Right lobe of liver (tissue), 6 donors: ENCODE results near the gene ADCY5. TPM values are rescaled to one million over a fixed set of nuclear protein-coding genes. Genes with fewer than 3 reads are reported as not detected.

Experiments used
- ATAC-seq, 4 donors: fragments of 200-7000 bp; cut with Tn5 transposase; one replicate each; pipeline ENCODE4 v1.9.1; 2020; ENCODE audit warnings: mild to moderate bottlenecking in 4 of 4, moderate library complexity in 4 of 4
- DNase-seq, 3 donors: peaks; one replicate each; pipeline ENCODE4 v3.0.0-alpha.2; 2020
- H3K27ac ChIP-seq, 3 donors: fragments of 200-600 bp; one replicate each; pipeline ENCODE4 v1.8.0; 2022
- H3K27me3 ChIP-seq, 2 donors: fragments of 200-600 bp; one replicate each; pipeline ENCODE4 v1.8.0; 2022
- H3K36me3 ChIP-seq, 4 donors: fragments of 200-600 bp; sonication (generic) in 1 of 4; one replicate each; pipeline versions ENCODE4 v1.5.1 to v1.8.0; 2017 to 2022; ENCODE audit warnings: control low read depth in 1 of 4
- H3K4me1 ChIP-seq, 4 donors: fragments of 200-600 bp; sonication (generic) in 1 of 4; one replicate each; pipeline versions ENCODE4 v1.5.1 to v1.8.0; 2017 to 2022; ENCODE audit warnings: control low read depth in 1 of 4
- H3K4me3 ChIP-seq, 3 donors: fragments of 200-600 bp; one replicate each; pipeline ENCODE4 v1.8.0; 2022
- H3K9me3 ChIP-seq, 4 donors: fragments of 200-600 bp; sonication (generic) in 1 of 4; one replicate each; pipeline versions ENCODE4 v1.5.1 to v1.8.0; 2017 to 2022; ENCODE audit warnings: control low read depth in 1 of 4
- POLR2A ChIP-seq: fragments of 450-650 bp; IDR thresholded peaks from one replicate; pipeline ENCODE4 v1.6.1; 2017; ENCODE audit warnings: antibody characterized with exemption, mild to moderate bottlenecking
- WGBS: methylation state at CpG from one replicate; pipeline ENCODE4 v1.1.6; 2018; ENCODE audit warnings: low coverage, low lambda C conversion rate; ENCODE audit not compliant: insufficient coverage; ENCODE audit errors: missing lambda C conversion rate; 5-methylcytosine and 5-hydroxymethylcytosine counted together
- intact Hi-C, 2 donors: fragments of 100-400 bp; cut with DNase I; formaldehyde crosslinking; loops; one replicate each; pipeline versions ENCODE4 v1.11.2 to v1.14.1; 2022
- total RNA-seq, 6 experiments: library from RNA; depleted of rRNA in 2 of 6; stranded (reverse); fragments of >200 nt in 2 of 6; fragmentation: NEBNext Ultra II Directional in 3 of 6; extraction: Animal tissue kit (Norgen Biotek cat#: 25700) in 3 of 6; gene quantifications; one replicate each; pipeline versions ENCODE4 v1.1.0 to v1.2.4, GENCODE V29; 2016 to 2023
- TF ChIP-seq, protein P1 (sequence below), 4 donors: fragments of 200-600 bp in 3 of 4; fragments of 450-650 bp in 1 of 4; IDR thresholded peaks; one replicate each; pipeline versions ENCODE4 v1.5.1 to v1.8.0; 2016 to 2022; ENCODE audit warnings: antibody characterized with exemption in 4 of 4, mild to moderate bottlenecking in 2 of 4
- donor health status: DM: no; HTN: yes; CAD: no.
- donor health status: DM: no; HTN: no; CAD: no.
- donor health status: DM: no; HTN: no; CAD: no.
- donor health status: DM: no; HTN: yes; CAD: no.
- donor health status: DM: no; HTN: yes; CAD: no.

Gene ADCY5
- total RNA-seq, 6 experiments from 2014 or later = 1.9 to 3.7 (median 2.7) TPM

DNA sequence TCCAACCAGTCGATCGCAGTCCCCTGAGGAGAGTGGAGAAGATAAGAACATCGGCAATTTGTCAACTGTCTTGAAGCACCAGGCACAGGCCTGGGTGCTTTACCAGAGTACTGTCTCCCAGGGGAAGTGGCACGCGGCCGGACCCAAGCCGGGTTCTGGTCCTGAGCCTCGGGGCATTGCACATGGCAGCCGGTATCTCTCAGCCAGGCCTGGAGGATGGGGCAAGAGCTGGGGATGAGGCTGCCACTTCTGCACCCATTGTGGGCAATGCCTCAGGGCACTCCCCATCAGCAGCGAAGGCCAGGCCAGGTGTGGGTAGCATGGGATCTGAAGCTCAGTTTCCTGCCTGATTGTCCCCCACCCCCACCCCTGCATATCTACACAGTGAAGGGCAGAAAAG lies 77.5 kb downstream of the ADCY5 start:
- H3K36me3 ChIP-seq = no peaks in the 10 kb centered on the region
- no peak for DNase-seq
- WGBS = 65% methylated on average over 3 of the region's 10 CpGs
- H3K27ac ChIP-seq = no peak overlapping the region
- TF ChIP-seq, protein P1, sequence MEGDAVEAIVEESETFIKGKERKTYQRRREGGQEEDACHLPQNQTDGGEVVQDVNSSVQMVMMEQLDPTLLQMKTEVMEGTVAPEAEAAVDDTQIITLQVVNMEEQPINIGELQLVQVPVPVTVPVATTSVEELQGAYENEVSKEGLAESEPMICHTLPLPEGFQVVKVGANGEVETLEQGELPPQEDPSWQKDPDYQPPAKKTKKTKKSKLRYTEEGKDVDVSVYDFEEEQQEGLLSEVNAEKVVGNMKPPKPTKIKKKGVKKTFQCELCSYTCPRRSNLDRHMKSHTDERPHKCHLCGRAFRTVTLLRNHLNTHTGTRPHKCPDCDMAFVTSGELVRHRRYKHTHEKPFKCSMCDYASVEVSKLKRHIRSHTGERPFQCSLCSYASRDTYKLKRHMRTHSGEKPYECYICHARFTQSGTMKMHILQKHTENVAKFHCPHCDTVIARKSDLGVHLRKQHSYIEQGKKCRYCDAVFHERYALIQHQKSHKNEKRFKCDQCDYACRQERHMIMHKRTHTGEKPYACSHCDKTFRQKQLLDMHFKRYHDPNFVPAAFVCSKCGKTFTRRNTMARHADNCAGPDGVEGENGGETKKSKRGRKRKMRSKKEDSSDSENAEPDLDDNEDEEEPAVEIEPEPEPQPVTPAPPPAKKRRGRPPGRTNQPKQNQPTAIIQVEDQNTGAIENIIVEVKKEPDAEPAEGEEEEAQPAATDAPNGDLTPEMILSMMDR (IDR thresholded peaks at IDR 0.05) = no peak
- no peak for TF ChIP-seq POLR2A
- no peaks in the 10 kb centered on the region for H3K9me3 ChIP-seq
- H3K4me3 ChIP-seq = no peak overlapping the region
- H3K4me1 ChIP-seq = peaks cover 0 to 3% (median 0%) of the 10 kb centered on the region in 4 donors
- ATAC-seq = no peak
- intact Hi-C loops = no loop called here
- H3K27me3 ChIP-seq = no peaks in the 10 kb centered on the region

DNA sequence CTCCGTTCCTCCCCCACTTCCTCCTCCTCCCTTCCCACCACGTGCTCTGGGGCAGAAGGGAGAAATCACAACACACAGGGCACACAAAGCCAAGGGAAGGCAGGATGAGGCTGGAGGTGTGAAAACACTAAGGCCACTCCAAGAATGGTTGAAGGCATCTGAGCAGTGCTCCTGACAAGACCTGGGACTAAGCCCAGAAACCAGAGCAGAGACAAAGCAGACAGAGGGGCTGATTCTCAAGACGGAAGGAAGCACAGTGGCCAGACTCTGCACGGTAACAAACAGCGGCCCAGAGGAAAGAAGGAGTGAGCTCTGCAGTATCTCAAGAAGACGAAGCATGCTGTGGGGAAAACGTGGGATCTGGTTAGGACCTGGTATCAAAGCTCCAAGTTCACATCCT lies 78.1 kb downstream of the ADCY5 start:
- Histone ChIP-seq H3K27ac (no peak overlapping the region), H3K4me1 (peaks cover 0 to 3% (median 0%) of the 10 kb centered on the region in 4 donors), H3K4me3 (no peak overlapping the region), H3K9me3 (no peaks in the 10 kb centered on the region), H3K36me3 (no peaks in the 10 kb centered on the region), H3K27me3 (no peaks in the 10 kb centered on the region)
- no peak for ATAC-seq
- intact Hi-C loops = no loop called here
- TF ChIP-seq, protein P1 (IDR thresholded peaks at IDR 0.05) = no peak
- no peak for TF ChIP-seq POLR2A
- DNase-seq = no peak
- 59% methylated on average over 7 of the region's 7 CpGs for WGBS

DNA sequence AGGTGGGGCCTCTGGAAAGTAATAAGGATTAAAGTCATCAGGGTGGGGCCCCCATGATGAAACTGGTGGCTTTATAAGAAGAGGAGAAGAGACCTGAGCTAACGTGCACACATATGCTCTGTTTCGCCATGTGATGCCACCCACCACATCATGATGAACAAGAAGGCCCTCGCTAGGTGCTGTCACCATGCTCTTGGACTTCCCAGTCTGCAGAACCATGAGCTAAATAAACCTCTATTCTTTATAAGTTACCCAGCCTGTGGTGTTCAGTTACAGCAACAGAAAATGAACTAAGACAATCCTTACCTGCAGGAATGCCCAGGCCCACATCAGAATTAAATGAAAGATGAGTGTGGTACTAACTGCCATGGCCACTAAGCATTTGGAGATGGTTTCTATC lies 79.8 kb downstream of the ADCY5 start:
- H3K36me3 ChIP-seq = no peaks in the 10 kb centered on the region
- no peak for ATAC-seq
- whole genome bisulfite sequencing = 100% methylated on average over 1 of the region's 3 CpGs

DNA sequence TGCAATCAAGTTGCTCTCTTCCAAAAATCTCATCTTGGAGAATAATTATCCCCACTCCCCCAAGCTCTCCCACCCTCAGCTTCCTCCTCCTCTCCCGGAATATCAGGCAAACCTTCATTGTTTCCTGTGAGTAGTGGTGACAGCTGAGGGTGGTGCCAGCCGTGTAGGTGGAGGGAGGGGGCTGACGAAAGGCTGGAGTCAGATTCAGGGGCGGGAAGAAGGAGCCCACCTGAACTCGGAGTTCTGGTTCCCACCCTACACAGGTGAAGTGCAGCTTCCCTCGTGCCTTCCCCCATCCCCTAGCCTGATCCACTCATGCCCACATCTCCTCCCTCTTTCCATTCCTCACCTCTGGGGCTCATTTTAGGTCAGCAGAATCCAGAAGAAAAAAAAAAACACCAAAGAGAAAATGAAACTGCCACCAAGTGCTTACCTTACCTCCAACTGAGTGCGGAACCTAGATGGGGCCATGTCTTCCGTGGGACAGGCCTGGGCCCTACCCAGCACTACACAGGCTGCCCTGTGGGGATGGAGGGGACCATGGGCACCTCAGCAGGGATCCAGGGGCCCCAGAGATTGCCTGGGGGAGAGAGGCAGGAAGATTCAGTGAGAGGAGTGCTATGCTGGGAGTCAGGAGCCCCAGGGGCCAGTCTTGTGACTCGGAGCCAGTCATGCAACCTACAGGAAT lies 81.3 kb downstream of the ADCY5 start:
- no peak overlapping the region for H3K27ac ChIP-seq
- DNase-seq = no peak
- intact Hi-C loops = no loop called here
- H3K27me3 ChIP-seq = no peaks in the 10 kb centered on the region
- TF ChIP-seq POLR2A = no peak
- TF ChIP-seq, protein P1 (IDR thresholded peaks at IDR 0.05) = no peak
- H3K4me3 ChIP-seq = no peak overlapping the region
- ATAC-seq = no peak
- no peaks in the 10 kb centered on the region for H3K9me3 ChIP-seq
- no peaks in the 10 kb centered on the region for H3K36me3 ChIP-seq
- 56% methylated on average over 5 of the region's 9 CpGs for WGBS
- H3K4me1 ChIP-seq = no peaks in the 10 kb centered on the region

More for the DNA sequence above, 79.8 kb downstream of the ADCY5 start:
- Histone ChIP-seq H3K27ac (no peak overlapping the region), H3K9me3 (no peaks in the 10 kb centered on the region), H3K4me1 (peaks cover 0 to 3% (median 0%) of the 10 kb centered on the region in 4 donors), H3K27me3 (no peaks in the 10 kb centered on the region), H3K4me3 (no peak overlapping the region)
- intact Hi-C loops = no loop called here
- TF ChIP-seq, protein P1 (IDR thresholded peaks at IDR 0.05) = no peak
- TF ChIP-seq POLR2A = no peak
- no peak for DNase-seq
